ENCODE results near the gene PRND. TPM values are rescaled to one million over a fixed set of nuclear protein-coding genes. Genes with fewer than 3 reads are reported as not detected.

PRND gene
- polyA plus RNA-seq, 3 donors, result not detected

DNA sequence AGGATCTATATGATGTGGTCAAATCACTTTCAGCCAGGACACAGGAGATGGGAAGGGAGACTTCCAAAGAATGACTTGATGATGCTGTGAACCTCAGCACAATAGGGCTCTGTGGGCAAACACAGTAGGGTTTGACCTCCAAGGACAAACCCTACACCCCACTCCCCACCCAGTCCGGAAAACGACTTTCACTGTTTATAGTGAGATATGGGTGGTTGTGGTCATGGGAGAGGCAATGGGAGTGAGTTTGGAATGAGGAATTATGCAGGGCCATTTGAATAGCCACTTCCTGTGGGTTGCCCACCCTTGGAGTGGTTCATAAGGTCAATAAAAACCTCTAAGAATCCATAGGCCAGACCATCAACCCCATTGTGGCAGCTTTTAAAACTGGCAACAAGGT lies 38.4 kb upstream of the PRND start:
- Histone ChIP-seq H3K4me3 (replicated peaks in 1 of 3; ENCODE audit: low read depth in 2 of 3, low read length in 3 of 3) (no peak overlapping the region), H3K4me2 (replicated peaks; ENCODE audit: extremely low read depth, low read length, poor library complexity, severe bottlenecking) (no peak overlapping the region), H3K9ac (ENCODE audit: insufficient read depth, low read length, poor library complexity, severe bottlenecking) (no peak overlapping the region), H4K20me1 (ENCODE audit: insufficient read depth, low read length) (peaks cover 12% of the 10 kb centered on the region), H3K79me2 (ENCODE audit: insufficient read depth, low read length) (peaks cover 20% of the 10 kb centered on the region), H3K27me3 (ENCODE audit: control insufficient read depth in 2 of 2, insufficient read depth in 2 of 2, low read length in 2 of 2) (no peaks in the 10 kb centered on the region), H2AFZ (ENCODE audit: insufficient read depth, low read depth, low read length, poor library complexity, severe bottlenecking) (no peak overlapping the region), H3K27ac (ENCODE audit: low read depth in 1 of 2, low read length in 2 of 2) (no peak overlapping the region), H3K36me3 (replicated peaks in 1 of 2; ENCODE audit: control insufficient read depth in 1 of 2, insufficient read depth in 2 of 2, low read length in 2 of 2) (no peaks in the 10 kb centered on the region), H3K9me3 (replicated peaks in 1 of 2; ENCODE audit: control insufficient read depth in 1 of 2, insufficient read depth in 1 of 2, low read length in 2 of 2) (no peaks in the 10 kb centered on the region), H3K4me1 (ENCODE audit: control insufficient read depth in 1 of 2, insufficient read depth in 2 of 2, low read length in 2 of 2) (peaks cover 15 to 41% of the 10 kb centered on the region in 2 donors)
- intact Hi-C loops (cut with micrococcal nuclease), result no loop called here
- DNase-seq, result no peak
- Mint-ChIP-seq H3K36me3 (peaks cover 0 to under 1% of the 10 kb centered on the region in 2 donors), H3K4me3 (no peak overlapping the region), H3K9me3 (peaks cover 0 to 4% (median 0%) of the 10 kb centered on the region in 7 donors), H3K4me1 (peaks cover 31% of the 10 kb centered on the region), H3K27ac (no peak overlapping the region), H3K27me3 (ENCODE audit: low read depth in 3 of 3) (peaks cover 2 to 7% (median 4%) of the 10 kb centered on the region in 3 donors)
- no peak for TF ChIP-seq CTCF (IDR thresholded peaks at IDR 0.05)
- WGBS (ENCODE audit: insufficient coverage), result no CpG with 5 or more reads among the region's 2 CpGs

DNA sequence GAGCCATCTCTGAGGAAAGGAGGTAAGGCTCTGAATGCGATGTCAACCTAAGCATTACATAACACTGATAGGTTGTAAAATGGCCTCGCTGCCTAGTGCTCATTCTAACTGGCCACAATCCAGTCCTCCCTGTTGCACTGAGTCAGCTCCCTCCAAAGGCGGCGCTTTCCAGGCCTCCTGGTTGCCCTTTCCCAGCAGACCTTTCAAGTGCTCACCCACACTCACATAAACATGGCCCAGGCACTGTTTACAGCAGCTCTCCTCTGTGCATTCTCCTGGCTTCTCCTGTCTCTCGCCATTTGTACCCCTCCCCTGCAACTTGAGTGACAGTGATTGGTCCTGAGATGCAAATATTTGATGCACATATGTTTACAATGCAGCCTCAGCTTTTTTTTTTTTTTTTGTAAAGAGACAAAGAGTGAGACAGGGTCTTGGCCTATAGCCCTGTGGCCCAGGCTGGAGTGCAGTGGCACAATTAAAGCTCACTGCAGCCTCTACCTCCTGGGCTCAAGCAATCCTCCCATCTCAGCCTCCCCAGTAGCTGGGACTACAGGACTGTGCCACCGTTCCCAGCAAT lies 36.8 kb upstream of the PRND start:
- intact Hi-C loops (cut with micrococcal nuclease), result no loop called here
- H3K4me1 ChIP-seq (ENCODE audit: control insufficient read depth in 1 of 2, insufficient read depth in 2 of 2, low read length in 2 of 2), result peaks cover 22 to 52% of the 10 kb centered on the region in 2 donors
- peaks cover 47% of the 10 kb centered on the region for H3K4me1 Mint-ChIP-seq

More for the DNA sequence above, 36.8 kb upstream of the PRND start:
- H2AFZ ChIP-seq (ENCODE audit: insufficient read depth, low read depth, low read length, poor library complexity, severe bottlenecking), result no peak overlapping the region
- peaks cover 27% of the 10 kb centered on the region for H4K20me1 ChIP-seq (ENCODE audit: insufficient read depth, low read length)
- no peak overlapping the region for H3K27ac ChIP-seq (ENCODE audit: low read depth in 1 of 2, low read length in 2 of 2)
- TF ChIP-seq CTCF (IDR thresholded peaks at IDR 0.05), result no peak
- Mint-ChIP-seq H3K27ac (peak overlapping the region in 4 of 7 donors; percentile 76 to 94 (median 94)), H3K36me3 (peaks cover 1 to 3% of the 10 kb centered on the region in 2 donors), H3K4me3 (no peak overlapping the region), H3K27me3 (ENCODE audit: low read depth in 3 of 3) (peaks cover 2 to 5% (median 4%) of the 10 kb centered on the region in 3 donors), H3K9me3 (peaks cover 0 to 4% (median 0%) of the 10 kb centered on the region in 7 donors)
- WGBS (ENCODE audit: insufficient coverage), result 94% methylated on average over 3 of the region's 6 CpGs
- no peak overlapping the region for H3K9ac ChIP-seq (ENCODE audit: insufficient read depth, low read length, poor library complexity, severe bottlenecking)
- H3K4me3 ChIP-seq (replicated peaks in 1 of 3; ENCODE audit: low read depth in 2 of 3, low read length in 3 of 3), result no peak overlapping the region
- H3K79me2 ChIP-seq (ENCODE audit: insufficient read depth, low read length), result peaks cover 37% of the 10 kb centered on the region
- peaks cover 0 to 3% of the 10 kb centered on the region in 2 donors for H3K36me3 ChIP-seq (replicated peaks in 1 of 2; ENCODE audit: control insufficient read depth in 1 of 2, insufficient read depth in 2 of 2, low read length in 2 of 2)
- no peak overlapping the region for H3K4me2 ChIP-seq (replicated peaks; ENCODE audit: extremely low read depth, low read length, poor library complexity, severe bottlenecking)
- H3K9me3 ChIP-seq (replicated peaks in 1 of 2; ENCODE audit: control insufficient read depth in 1 of 2, insufficient read depth in 1 of 2, low read length in 2 of 2), result no peaks in the 10 kb centered on the region
- DNase-seq, result no peak
- H3K27me3 ChIP-seq (ENCODE audit: control insufficient read depth in 2 of 2, insufficient read depth in 2 of 2, low read length in 2 of 2), result no peaks in the 10 kb centered on the region

Data from CD14-positive monocyte (primary cell).